Measurements from ENCODE around the gene TTC38. TPM values are rescaled to one million over a fixed set of nuclear protein-coding genes. Genes with fewer than 3 reads are reported as not detected.

TTC38 gene
- total RNA-seq, 4 donors from 2014 or later: 28.4 to 58.6 (median 32.3) TPM

DNA sequence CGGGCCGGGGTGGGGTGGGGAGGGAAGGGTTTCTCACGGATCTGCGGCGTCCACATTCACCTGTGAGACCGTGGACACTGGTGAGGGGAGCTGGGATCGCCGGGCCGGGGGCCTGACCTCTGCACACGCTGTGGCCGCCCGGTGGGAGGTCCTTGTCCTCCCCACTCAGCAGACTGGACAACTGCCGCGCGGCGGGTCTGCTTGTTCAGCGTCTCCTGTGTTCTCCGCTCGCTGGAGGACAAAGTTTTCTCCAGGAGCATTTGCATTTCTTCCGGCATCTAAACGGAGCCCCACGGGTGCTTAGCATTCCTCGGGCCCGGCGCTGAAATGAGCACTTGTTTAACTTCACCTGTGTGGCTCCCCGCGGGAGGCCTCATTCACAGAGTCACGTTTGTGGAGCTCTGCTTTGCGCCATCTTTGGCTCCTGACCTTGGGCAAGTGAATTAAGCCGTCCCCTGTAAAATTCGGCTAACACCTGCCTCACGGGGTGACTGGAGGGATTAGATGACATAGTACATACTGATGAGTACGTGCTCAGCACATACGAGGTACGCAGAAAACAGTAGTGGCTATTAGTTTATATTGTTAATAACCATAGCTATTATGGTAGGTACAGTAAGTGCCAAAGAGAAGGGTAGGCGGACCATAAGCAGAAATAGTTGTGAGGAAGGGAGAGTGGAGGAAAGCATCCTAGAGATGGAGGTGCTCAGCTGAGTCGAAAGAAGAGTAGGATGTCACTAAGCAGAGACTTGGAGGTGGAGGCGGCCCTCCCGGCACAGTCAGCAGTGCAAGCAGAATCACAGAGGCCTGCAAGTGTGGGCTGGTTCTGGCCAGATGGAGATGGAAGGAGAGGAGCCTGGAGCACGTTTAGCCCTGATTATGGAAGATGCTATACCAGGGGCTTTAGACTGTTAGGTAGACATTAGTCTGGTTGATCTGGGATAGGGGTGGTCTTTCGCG lies 68.6 kb downstream of the TTC38 start:
- TF ChIP-seq POLR2AphosphoS5 (IDR thresholded peaks at IDR 0.05): no peak
- no peak for TF ChIP-seq POLR2A (IDR thresholded peaks at IDR 0.05; ENCODE audit: low read depth)
- TF ChIP-seq, protein P1, sequence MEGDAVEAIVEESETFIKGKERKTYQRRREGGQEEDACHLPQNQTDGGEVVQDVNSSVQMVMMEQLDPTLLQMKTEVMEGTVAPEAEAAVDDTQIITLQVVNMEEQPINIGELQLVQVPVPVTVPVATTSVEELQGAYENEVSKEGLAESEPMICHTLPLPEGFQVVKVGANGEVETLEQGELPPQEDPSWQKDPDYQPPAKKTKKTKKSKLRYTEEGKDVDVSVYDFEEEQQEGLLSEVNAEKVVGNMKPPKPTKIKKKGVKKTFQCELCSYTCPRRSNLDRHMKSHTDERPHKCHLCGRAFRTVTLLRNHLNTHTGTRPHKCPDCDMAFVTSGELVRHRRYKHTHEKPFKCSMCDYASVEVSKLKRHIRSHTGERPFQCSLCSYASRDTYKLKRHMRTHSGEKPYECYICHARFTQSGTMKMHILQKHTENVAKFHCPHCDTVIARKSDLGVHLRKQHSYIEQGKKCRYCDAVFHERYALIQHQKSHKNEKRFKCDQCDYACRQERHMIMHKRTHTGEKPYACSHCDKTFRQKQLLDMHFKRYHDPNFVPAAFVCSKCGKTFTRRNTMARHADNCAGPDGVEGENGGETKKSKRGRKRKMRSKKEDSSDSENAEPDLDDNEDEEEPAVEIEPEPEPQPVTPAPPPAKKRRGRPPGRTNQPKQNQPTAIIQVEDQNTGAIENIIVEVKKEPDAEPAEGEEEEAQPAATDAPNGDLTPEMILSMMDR (IDR thresholded peaks at IDR 0.05): no peak
- no peak for TF ChIP-seq EP300 (IDR thresholded peaks at IDR 0.05)
- WGBS: 13% methylated on average over 34 of the region's 42 CpGs
- Histone ChIP-seq H3K27ac (replicated peaks in 1 of 4) (peak overlapping the region; percentile 88 to 93 (median 90)), H3K4me1 (peaks cover 12 to 34% (median 26%) of the 10 kb centered on the region in 4 donors), H3K27me3 (no peaks in the 10 kb centered on the region), H3K9me3 (no peaks in the 10 kb centered on the region), H3K4me3 (peak overlapping the region; percentile 85 to 91 (median 88)), H3K36me3 (peaks cover 21 to 40% (median 34%) of the 10 kb centered on the region in 4 donors)
- intact Hi-C loops (cut with DNase I): no loop called here
- no peak for DNase-seq (ENCODE audit: extremely low spot score)

DNA sequence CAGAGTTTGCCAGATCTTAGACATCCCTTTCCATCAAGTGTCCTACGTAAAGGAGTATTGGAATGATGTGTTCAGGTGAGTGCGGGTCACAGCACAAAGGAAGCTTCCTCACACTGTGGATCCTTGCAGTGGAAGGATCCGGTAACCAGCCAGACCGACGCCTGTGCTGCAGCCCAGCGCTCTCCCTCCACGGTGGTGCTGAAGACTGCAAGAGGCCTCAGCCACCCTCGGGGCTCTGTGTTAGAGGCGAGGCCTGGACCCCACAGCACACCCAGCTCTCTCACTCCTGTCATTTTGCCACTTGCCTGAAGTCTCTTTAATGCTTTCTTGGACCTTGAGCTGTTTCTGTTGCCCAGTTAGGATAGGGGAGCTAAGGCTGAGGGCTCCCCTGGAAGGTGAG lies 70.1 kb downstream of the TTC38 start:
- Histone ChIP-seq H3K27ac (replicated peaks in 1 of 4) (no peak overlapping the region), H3K4me1 (peaks cover 12 to 34% (median 26%) of the 10 kb centered on the region in 4 donors), H3K27me3 (no peaks in the 10 kb centered on the region), H3K4me3 (no peak overlapping the region), H3K36me3 (peaks cover 29 to 55% (median 48%) of the 10 kb centered on the region in 4 donors), H3K9me3 (no peaks in the 10 kb centered on the region)
- intact Hi-C loops (cut with DNase I): no loop called here
- no peak for DNase-seq (ENCODE audit: extremely low spot score)
- TF ChIP-seq, protein P1 (IDR thresholded peaks at IDR 0.05): no peak
- WGBS: 90% methylated on average over 9 of the region's 9 CpGs

DNA sequence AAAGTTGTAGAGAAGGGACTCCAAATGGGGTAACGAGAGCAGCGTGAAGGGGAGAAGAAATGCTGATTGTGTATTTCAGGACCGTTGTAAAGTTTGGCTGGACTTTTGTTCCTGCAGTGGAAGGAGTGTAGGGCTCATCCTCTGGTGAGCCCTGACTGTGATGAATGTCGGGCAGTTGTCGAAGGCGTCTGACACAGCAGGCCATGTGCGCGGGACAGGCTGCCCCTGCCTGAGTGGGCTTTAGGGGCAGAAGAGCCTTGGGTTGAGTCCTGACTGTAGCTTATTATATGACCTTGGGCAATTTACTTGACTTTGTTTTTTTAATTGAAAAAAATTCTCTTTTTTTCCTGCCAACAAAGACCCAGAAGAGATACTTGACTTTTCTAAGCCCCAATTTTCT lies 70.8 kb downstream of the TTC38 start:
- Histone ChIP-seq H3K9me3 (no peaks in the 10 kb centered on the region), H3K36me3 (peaks cover 30 to 62% (median 55%) of the 10 kb centered on the region in 4 donors), H3K27me3 (no peaks in the 10 kb centered on the region), H3K27ac (replicated peaks in 1 of 4) (no peak overlapping the region), H3K4me1 (peaks cover 12 to 34% (median 26%) of the 10 kb centered on the region in 4 donors), H3K4me3 (no peak overlapping the region)
- no peak for TF ChIP-seq POLR2AphosphoS5 (IDR thresholded peaks at IDR 0.05)
- TF ChIP-seq, protein P1 (IDR thresholded peaks at IDR 0.05): no peak
- TF ChIP-seq EP300 (IDR thresholded peaks at IDR 0.05): no peak
- TF ChIP-seq POLR2A (IDR thresholded peaks at IDR 0.05; ENCODE audit: low read depth): no peak
- DNase-seq (ENCODE audit: extremely low spot score): no peak
- WGBS: 89% methylated on average over 8 of the region's 8 CpGs
- intact Hi-C loops (cut with DNase I): no loop called here

DNA sequence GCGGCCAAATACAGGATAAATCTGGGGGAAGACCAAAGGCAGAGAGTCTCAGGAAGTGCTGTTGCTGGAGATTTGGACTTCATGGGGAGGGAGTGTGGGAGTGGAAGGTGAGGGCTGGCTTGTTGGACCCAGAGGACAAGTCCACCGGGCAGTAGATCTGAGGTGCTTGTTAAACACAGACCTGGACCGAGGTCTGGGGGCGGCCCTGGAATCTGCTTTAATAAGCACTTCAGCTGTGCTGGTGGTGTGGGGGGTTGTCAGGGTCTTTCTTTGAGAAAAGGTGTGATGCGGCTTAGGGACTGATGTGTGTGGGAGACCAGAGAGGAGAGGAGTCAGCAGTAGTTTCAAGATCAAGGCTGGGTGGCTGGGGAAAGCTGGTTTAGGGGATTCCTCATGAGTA lies 72.1 kb downstream of the TTC38 start:
- H3K4me3 ChIP-seq: no peak overlapping the region
- intact Hi-C loops (cut with DNase I): no loop called here
- no peak for DNase-seq (ENCODE audit: extremely low spot score)
- no peak for TF ChIP-seq EP300 (IDR thresholded peaks at IDR 0.05)
- TF ChIP-seq, protein P1 (IDR thresholded peaks at IDR 0.05): no peak
- TF ChIP-seq POLR2AphosphoS5 (IDR thresholded peaks at IDR 0.05): no peak
- no peak for TF ChIP-seq POLR2A (IDR thresholded peaks at IDR 0.05; ENCODE audit: low read depth)
- peaks cover 12 to 29% (median 21%) of the 10 kb centered on the region in 4 donors for H3K4me1 ChIP-seq
- 92% methylated on average over 5 of the region's 5 CpGs for WGBS
- H3K27ac ChIP-seq (replicated peaks in 1 of 4): no peak overlapping the region
- peaks cover 37 to 75% (median 68%) of the 10 kb centered on the region in 4 donors for H3K36me3 ChIP-seq
- no peaks in the 10 kb centered on the region for H3K27me3 ChIP-seq
- no peaks in the 10 kb centered on the region for H3K9me3 ChIP-seq
